Measurements from ENCODE around the gene INSIG2.

INSIG2 gene

GRCh38 chr2:118131771-118132170 is 43.5 kb downstream of the INSIG2 start:
- DNase-seq: no peak

GRCh38 chr2:118133916-118134315 is 45.6 kb downstream of the INSIG2 start:
- no peak for DNase-seq

- DNase-seq: no peak
Observed at GRCh38 chr2:118134650-118135049, 46.4 kb downstream of the INSIG2 start.

GRCh38 chr2:118145207-118145606 is 56.9 kb downstream of the INSIG2 start:
- no peak for DNase-seq

GRCh38 chr2:118145806-118146205 is 57.5 kb downstream of the INSIG2 start:
- no peak for DNase-seq

- DNase-seq: no peak
Observed at GRCh38 chr2:118146315-118147283, 58.3 kb downstream of the INSIG2 start.

GRCh38 chr2:118148133-118148532 is 59.9 kb downstream of the INSIG2 start:
- DNase-seq: no peak

- no peak for DNase-seq
Observed at GRCh38 chr2:118148809-118149208, 60.5 kb downstream of the INSIG2 start.

- no peak for DNase-seq
Observed at GRCh38 chr2:118150294-118150693, 62.0 kb downstream of the INSIG2 start.

- no peak for DNase-seq
Observed at GRCh38 chr2:118151831-118152230, 63.6 kb downstream of the INSIG2 start.

GRCh38 chr2:118153433-118153832 is 65.2 kb downstream of the INSIG2 start:
- no peak for DNase-seq

GRCh38 chr2:118154176-118154575 is 65.9 kb downstream of the INSIG2 start:
- no peak for DNase-seq

All from NCI-H1694 treated with DMSO at 0.1 percent for 48 hours (cell line).